SU-DHL-6 (cell line): ENCODE measurements around the gene TMEM132A.

Experiments
- EZH2phosphoT487 ChIP-seq: fragments of 200-600 bp; sonication (generic), shearing (Covaris generic); conservative IDR thresholded peaks from 2 replicates; pipeline ENCODE4 v1.6.1; 2018; ENCODE audit warnings: mild to moderate bottlenecking, antibody characterized with exemption, low read length, moderate library complexity, mixed read lengths
- TF ChIP-seq, protein P1 (sequence below): fragments of 200-600 bp; sonication (generic); IDR thresholded peaks from one replicate; pipeline ENCODE4 v1.5.1; 2017; ENCODE audit warnings: antibody characterized with exemption, mild to moderate bottlenecking, low read length, moderate library complexity; ENCODE audit not compliant: insufficient read depth, poor library complexity, severe bottlenecking

DNA sequence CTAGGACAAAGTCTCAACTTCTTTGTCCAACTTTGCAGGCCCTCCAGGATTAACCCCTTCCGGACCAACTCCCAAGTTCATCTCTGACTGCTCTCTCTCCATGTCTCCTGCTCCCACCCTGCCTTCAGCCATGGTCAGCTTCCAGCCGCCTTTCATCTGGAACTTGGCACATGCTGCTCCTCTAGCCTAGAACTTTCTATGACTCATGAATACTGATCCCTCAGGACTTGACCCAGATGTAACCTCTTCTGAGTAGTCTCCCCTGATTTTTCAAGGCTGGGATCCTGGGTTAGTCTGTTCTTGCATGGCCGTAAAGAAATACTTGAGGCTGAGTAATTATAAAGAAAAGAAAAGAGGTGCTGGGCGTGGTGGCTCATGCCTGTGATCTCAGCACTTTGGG, 32.9 kb downstream of the TMEM132A start:
- TF ChIP-seq, protein P1, sequence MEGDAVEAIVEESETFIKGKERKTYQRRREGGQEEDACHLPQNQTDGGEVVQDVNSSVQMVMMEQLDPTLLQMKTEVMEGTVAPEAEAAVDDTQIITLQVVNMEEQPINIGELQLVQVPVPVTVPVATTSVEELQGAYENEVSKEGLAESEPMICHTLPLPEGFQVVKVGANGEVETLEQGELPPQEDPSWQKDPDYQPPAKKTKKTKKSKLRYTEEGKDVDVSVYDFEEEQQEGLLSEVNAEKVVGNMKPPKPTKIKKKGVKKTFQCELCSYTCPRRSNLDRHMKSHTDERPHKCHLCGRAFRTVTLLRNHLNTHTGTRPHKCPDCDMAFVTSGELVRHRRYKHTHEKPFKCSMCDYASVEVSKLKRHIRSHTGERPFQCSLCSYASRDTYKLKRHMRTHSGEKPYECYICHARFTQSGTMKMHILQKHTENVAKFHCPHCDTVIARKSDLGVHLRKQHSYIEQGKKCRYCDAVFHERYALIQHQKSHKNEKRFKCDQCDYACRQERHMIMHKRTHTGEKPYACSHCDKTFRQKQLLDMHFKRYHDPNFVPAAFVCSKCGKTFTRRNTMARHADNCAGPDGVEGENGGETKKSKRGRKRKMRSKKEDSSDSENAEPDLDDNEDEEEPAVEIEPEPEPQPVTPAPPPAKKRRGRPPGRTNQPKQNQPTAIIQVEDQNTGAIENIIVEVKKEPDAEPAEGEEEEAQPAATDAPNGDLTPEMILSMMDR = no peak
- no peak for TF ChIP-seq EZH2phosphoT487
